Gastroesophageal sphincter (tissue), 4 donors: ENCODE data around the gene RNU4-1. TPM values are rescaled to one million over a fixed set of nuclear protein-coding genes. Genes with fewer than 3 reads are reported as not detected.

Source experiments
- ATAC-seq: fragments of 150-250 bp; one replicate; pipeline ENCODE4 v1.9.1; 2016; ENCODE audit warnings: mild to moderate bottlenecking, moderate library complexity
- H3K27ac ChIP-seq, 4 donors: fragments of 200-600 bp; sonication (generic) in 3 of 4; 1 replicate in 3 of 4; 2 replicates in 1 of 4; pipeline ENCODE4 v1.5.1; 2016 to 2019
- H3K27me3 ChIP-seq: fragments of 200-600 bp; sonication (generic); one replicate; pipeline ENCODE4 v1.5.1; 2019
- H3K36me3 ChIP-seq, 2 donors: fragments of 200-600 bp; sonication (generic); one replicate each; pipeline ENCODE4 v1.5.1; 2019; ENCODE audit warnings: control low read depth in 1 of 2
- H3K4me1 ChIP-seq, 3 donors: fragments of 200-600 bp; sonication (generic); 1 replicate in 2 of 3; 2 replicates in 1 of 3; pipeline ENCODE4 v1.5.1; 2016 to 2019; ENCODE audit warnings: control low read depth in 2 of 3
- H3K4me3 ChIP-seq, 2 donors: fragments of 200-600 bp; sonication (generic); one replicate each; pipeline ENCODE4 v1.5.1; 2019; ENCODE audit warnings: mild to moderate bottlenecking in 1 of 2, moderate library complexity in 1 of 2
- H3K9me3 ChIP-seq, 3 donors: fragments of 200-600 bp; sonication (generic); one replicate each; pipeline ENCODE4 v1.5.1; 2017 to 2019; ENCODE audit warnings: control low read depth in 2 of 3
- CTCF ChIP-seq, 4 experiments: fragments of 200-600 bp in 2 of 4; fragments of 450-650 bp in 2 of 4; sonication (generic) in 1 of 4; IDR thresholded peaks; one replicate each; pipeline ENCODE4 v1.5.1; 2017 to 2019; ENCODE audit warnings: antibody characterized with exemption in 4 of 4, mild to moderate bottlenecking in 2 of 4, moderate library complexity in 2 of 4
- EP300 ChIP-seq: sonication (generic); formaldehyde crosslinking; IDR thresholded peaks from one replicate; pipeline ENCODE4 v1.6.1; 2017; ENCODE audit warnings: antibody characterized with exemption, mild to moderate bottlenecking
- POLR2A ChIP-seq, 2 donors: fragments of 450-650 bp; IDR thresholded peaks; one replicate each; pipeline ENCODE4 v1.6.1; 2017; ENCODE audit warnings: antibody characterized with exemption in 2 of 2, mild to moderate bottlenecking in 2 of 2, moderate library complexity in 1 of 2
- POLR2AphosphoS5 ChIP-seq: sonication (generic); formaldehyde crosslinking; IDR thresholded peaks from one replicate; pipeline ENCODE4 v1.6.1; 2017; ENCODE audit warnings: antibody characterized with exemption
- WGBS, 2 donors: methylation state at CpG; one replicate each; pipeline ENCODE4 v1.1.5; 2018; ENCODE audit warnings: low coverage in 1 of 2; 5-methylcytosine and 5-hydroxymethylcytosine counted together
- total RNA-seq, 4 donors: library from RNA; depleted of rRNA; stranded (reverse); fragments of >200 nt; gene quantifications; one replicate each; pipeline ENCODE4 v1.1.0, GENCODE V29; 2016

The RNU4-1 gene
- total RNA-seq, 4 donors from 2014 or later = under 0.01 TPM; not detected in 3

- TF ChIP-seq POLR2A (IDR thresholded peaks at IDR 0.05) (no peak), EP300 (no peak), POLR2AphosphoS5 (no peak), CTCF (IDR thresholded peaks at IDR 0.05) (no peak)
- WGBS, 2 donors = 23 to 33% methylated on average over 9 to 13 of the region's 22 CpGs
- no peak for ATAC-seq
These were observed 2.3 kb downstream of the RNU4-1 start for GRCh38 chr12:120290609-120291305.

GRCh38 chr12:120287491-120287890 is 5.5 kb downstream of the RNU4-1 start:
- Histone ChIP-seq H3K27ac (no peak overlapping the region), H3K4me1 (peaks cover 0 to 18% (median 3%) of the 10 kb centered on the region in 3 donors), H3K9me3 (no peaks in the 10 kb centered on the region), H3K36me3 (no peaks in the 10 kb centered on the region), H3K27me3 (no peaks in the 10 kb centered on the region), H3K4me3 (no peak overlapping the region)
- WGBS, 2 donors = 80 to 100% methylated on average over 1 to 8 of the region's 12 CpGs
- ATAC-seq = no peak
- TF ChIP-seq CTCF (IDR thresholded peaks at IDR 0.05) (no peak), EP300 (no peak), POLR2A (IDR thresholded peaks at IDR 0.05) (no peak), POLR2AphosphoS5 (no peak)

More at GRCh38 chr12:120290609-120291305, 2.3 kb downstream of the RNU4-1 start:
- no peaks in the 10 kb centered on the region for H3K9me3 ChIP-seq
- peak overlapping the region in 1 of 2 donors; percentile 60 for H3K4me3 ChIP-seq
- no peaks in the 10 kb centered on the region for H3K36me3 ChIP-seq
- H3K4me1 ChIP-seq = peaks cover 0 to 25% (median 3%) of the 10 kb centered on the region in 3 donors
- H3K27me3 ChIP-seq = no peaks in the 10 kb centered on the region
- peak overlapping the region; percentile 88 to 94 (median 94) for H3K27ac ChIP-seq

- Histone ChIP-seq H3K27ac (no peak overlapping the region), H3K4me1 (peaks cover 0 to 13% (median 3%) of the 10 kb centered on the region in 3 donors), H3K36me3 (no peaks in the 10 kb centered on the region), H3K27me3 (no peaks in the 10 kb centered on the region), H3K9me3 (no peaks in the 10 kb centered on the region), H3K4me3 (no peak overlapping the region)
- WGBS, 2 donors = 56 to 57% methylated on average over 5 to 7 of the region's 7 CpGs
- no peak for ATAC-seq
- TF ChIP-seq POLR2AphosphoS5 (no peak), CTCF (IDR thresholded peaks at IDR 0.05) (no peak), EP300 (no peak), POLR2A (IDR thresholded peaks at IDR 0.05) (no peak)
These were observed 6.1 kb downstream of the RNU4-1 start for GRCh38 chr12:120286768-120287490.

GRCh38 chr12:120284381-120284780 is 8.7 kb downstream of the RNU4-1 start:
- no peak for ATAC-seq
- Histone ChIP-seq H3K27me3 (no peaks in the 10 kb centered on the region), H3K9me3 (no peaks in the 10 kb centered on the region), H3K4me1 (no peaks in the 10 kb centered on the region), H3K36me3 (no peaks in the 10 kb centered on the region), H3K27ac (no peak overlapping the region), H3K4me3 (no peak overlapping the region)
- TF ChIP-seq CTCF (IDR thresholded peaks at IDR 0.05) (no peak), POLR2AphosphoS5 (no peak), EP300 (no peak), POLR2A (IDR thresholded peaks at IDR 0.05) (no peak)
- WGBS, 2 donors = 82 to 84% methylated on average over 3 of the region's 3 CpGs

- H3K4me3 ChIP-seq = no peak overlapping the region
- TF ChIP-seq EP300 = no peak
- TF ChIP-seq POLR2AphosphoS5 = no peak
- TF ChIP-seq POLR2A (IDR thresholded peaks at IDR 0.05) = no peak
- no peak for TF ChIP-seq CTCF (IDR thresholded peaks at IDR 0.05)
- H3K27me3 ChIP-seq = no peaks in the 10 kb centered on the region
- 54 to 70% methylated on average over 3 to 6 of the region's 7 CpGs for WGBS, 2 donors
- H3K4me1 ChIP-seq = no peaks in the 10 kb centered on the region
- H3K36me3 ChIP-seq = no peaks in the 10 kb centered on the region
- H3K9me3 ChIP-seq = no peaks in the 10 kb centered on the region
- no peak overlapping the region for H3K27ac ChIP-seq
- ATAC-seq = no peak
These were observed 9.7 kb downstream of the RNU4-1 start for GRCh38 chr12:120283318-120283717.
